Activated naive CD8-positive, alpha-beta T cell treated with anti-CD3 and anti-CD28 coated beads, Interleukin-2, amount 50 U/mL, for 24 hours (primary cell): ENCODE measurements around the gene ID1.

Experiments
- ATAC-seq: fragments of 150-1000 bp; cut with Tn5 transposase; one replicate; pipeline ENCODE4 v1.10.0; 2021
- DNase-seq: peaks from one replicate; pipeline ENCODE4 v3.0.0; 2021
- H3K27ac Mint-ChIP-seq: one replicate; pipeline ENCODE4 v1.8.0; 2021; ENCODE audit warnings: mild to moderate bottlenecking, mixed read lengths
- H3K27me3 Mint-ChIP-seq: one replicate; pipeline ENCODE4 v1.8.0; 2021; ENCODE audit warnings: mixed read lengths
- H3K36me3 Mint-ChIP-seq: one replicate; pipeline ENCODE4 v1.8.0; 2021; ENCODE audit warnings: low read depth, mixed read lengths
- H3K4me1 Mint-ChIP-seq: one replicate; pipeline ENCODE4 v1.8.0; 2021; ENCODE audit warnings: mixed read lengths
- H3K4me3 Mint-ChIP-seq: one replicate; pipeline ENCODE4 v1.8.0; 2021; ENCODE audit warnings: mild to moderate bottlenecking, moderate library complexity, mixed read lengths
- H3K9me3 Mint-ChIP-seq: one replicate; pipeline ENCODE4 v1.8.0; 2021; ENCODE audit warnings: mixed read lengths

ID1 gene, protein sequence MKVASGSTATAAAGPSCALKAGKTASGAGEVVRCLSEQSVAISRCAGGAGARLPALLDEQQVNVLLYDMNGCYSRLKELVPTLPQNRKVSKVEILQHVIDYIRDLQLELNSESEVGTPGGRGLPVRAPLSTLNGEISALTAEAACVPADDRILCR

DNA sequence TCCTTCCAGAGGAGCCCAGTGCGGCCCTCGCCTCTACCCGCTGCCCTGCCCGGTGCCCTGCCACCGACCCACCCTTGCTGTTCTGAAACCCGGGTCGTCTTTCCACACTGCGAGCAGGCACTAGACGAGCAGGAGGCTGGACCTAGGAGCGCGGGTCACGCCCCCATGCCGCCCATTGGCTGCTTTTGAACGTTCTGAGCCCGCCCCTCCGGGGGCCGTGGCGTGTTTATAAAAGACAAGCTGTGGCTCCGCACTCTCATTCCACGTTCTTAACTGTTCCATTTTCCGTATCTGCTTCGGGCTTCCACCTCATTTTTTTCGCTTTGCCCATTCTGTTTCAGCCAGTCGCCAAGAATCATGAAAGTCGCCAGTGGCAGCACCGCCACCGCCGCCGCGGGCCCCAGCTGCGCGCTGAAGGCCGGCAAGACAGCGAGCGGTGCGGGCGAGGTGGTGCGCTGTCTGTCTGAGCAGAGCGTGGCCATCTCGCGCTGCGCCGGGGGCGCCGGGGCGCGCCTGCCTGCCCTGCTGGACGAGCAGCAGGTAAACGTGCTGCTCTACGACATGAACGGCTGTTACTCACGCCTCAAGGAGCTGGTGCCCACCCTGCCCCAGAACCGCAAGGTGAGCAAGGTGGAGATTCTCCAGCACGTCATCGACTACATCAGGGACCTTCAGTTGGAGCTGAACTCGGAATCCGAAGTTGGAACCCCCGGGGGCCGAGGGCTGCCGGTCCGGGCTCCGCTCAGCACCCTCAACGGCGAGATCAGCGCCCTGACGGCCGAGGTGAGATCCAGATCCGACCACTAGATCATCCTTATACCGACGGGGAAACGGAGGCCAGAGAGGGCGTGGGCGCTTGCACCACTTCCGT lies at the start of gene ID1:
TSS of gene ID1 (plus strand) at position 259 of the 871 bp plus-strand sequence. CDS start at position 358, 99 bp downstream.
- peaks cover 36% of the 10 kb centered on the region for H3K4me1 Mint-ChIP-seq
- ATAC-seq (peak; percentile 89), DNase-seq (peak; percentile 89)
- H3K4me3 Mint-ChIP-seq: peak within 1 kb of the TSS; percentile 89
- H3K27me3 Mint-ChIP-seq: peaks cover 60% of the 10 kb centered on the region
- no peaks in the 10 kb centered on the region for H3K9me3 Mint-ChIP-seq
- H3K36me3 Mint-ChIP-seq: no peaks in the 10 kb centered on the region
- H3K27ac Mint-ChIP-seq: peak within 1 kb of the TSS; percentile 59

DNA sequence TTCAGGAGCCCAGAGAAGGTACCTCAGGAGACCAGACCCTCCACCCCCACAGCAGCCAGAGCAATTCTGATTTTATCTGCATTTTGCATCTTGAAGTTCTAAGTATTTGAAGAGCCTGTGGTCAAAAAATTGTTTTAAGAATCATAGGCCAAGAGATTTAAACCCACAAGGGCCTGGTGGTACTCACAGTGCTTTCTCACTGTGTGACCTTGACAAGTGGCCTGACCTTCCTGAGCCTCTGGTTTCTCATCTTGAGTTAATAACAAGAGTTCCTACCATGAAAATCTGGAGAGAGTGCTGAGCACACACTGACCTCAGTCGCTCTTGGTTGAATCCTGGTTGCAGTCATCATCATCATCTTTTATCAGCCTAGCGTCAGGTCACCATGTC lies 45.4 kb upstream of the ID1 start:
- Mint-ChIP-seq H3K27ac (peak overlapping the region; percentile 65), H3K4me1 (peaks cover 28% of the 10 kb centered on the region), H3K36me3 (peaks cover 51% of the 10 kb centered on the region), H3K4me3 (no peak overlapping the region), H3K27me3 (no peaks in the 10 kb centered on the region), H3K9me3 (no peaks in the 10 kb centered on the region)
- ATAC-seq: no peak
- no peak for DNase-seq

DNA sequence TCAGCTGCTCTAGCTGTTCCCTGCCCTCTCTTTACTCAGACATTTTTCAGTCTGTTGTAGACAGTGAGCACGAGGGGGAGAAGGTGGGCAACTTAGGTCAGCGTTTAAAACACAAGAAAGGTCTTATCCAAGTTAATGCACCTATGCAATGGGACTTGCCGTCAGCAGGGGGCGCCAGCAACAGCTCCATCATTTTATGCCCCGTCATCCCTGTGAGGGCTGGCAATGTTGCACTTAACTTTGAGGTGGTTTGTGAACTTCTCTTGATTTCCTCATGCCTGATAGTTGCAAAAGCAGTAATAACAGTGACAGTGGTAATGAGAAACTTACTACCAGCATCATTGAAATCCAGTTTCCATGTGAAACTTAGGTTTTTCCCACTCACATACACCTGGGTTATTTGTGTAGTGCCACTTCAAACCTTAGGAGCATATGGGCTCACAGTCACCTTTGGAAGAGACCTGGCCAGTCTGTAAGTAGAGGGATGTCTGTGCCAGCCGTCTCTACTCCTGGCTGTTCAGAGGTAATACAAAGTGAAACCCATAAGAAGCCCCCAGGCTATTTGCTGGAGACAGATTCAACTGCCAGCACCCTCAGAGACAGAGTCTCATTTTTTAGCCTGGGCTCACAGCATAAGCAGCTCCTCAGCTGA lies 44.9 kb upstream of the ID1 start:
- Mint-ChIP-seq H3K9me3 (no peaks in the 10 kb centered on the region), H3K27me3 (no peaks in the 10 kb centered on the region), H3K4me1 (peaks cover 28% of the 10 kb centered on the region), H3K4me3 (no peak overlapping the region), H3K36me3 (peaks cover 51% of the 10 kb centered on the region), H3K27ac (peak overlapping the region; percentile 65)
- DNase-seq (peak; percentile 79), ATAC-seq (peak; percentile 67)

DNA sequence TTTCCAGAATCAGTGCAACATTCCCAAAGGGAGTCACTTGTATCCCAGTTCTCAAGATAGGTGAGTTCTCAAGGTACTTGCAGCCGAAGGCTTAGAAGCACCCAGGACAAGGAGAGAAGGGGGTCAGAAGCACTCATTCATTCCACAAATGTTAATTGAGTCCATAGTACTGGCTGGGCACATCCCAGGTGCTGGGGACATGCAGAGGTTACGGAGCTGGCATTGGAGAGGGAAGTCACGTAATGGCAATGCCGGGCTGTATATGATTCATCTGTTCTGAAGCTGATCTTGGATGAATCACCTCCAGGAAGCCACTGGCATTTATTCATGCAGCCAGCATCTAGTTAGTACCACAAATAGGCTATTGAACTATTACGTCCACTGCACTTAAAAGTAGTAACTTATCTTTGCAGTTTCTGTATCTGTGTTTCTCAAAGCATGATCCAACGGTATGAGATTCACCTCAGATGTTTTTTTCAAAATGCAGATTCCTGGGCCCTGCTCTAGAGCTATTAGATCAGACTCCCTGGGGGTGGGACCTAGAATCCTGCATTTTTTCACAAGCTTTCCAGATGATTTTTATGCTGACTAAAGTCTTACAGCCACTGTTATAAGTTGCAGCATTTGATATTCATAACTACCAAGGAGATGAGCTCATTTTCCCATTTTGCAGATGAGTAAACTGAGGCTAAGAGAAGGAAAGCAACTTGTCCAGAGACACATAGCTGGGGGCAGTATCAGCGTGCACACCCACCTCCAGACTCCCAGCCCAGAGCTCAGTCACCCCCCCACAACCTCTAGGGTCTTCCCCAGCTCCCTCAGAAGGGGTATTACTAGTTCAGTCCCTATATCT lies 44.1 kb upstream of the ID1 start:
- Mint-ChIP-seq H3K27ac (peak overlapping the region; percentile 62), H3K36me3 (peaks cover 53% of the 10 kb centered on the region), H3K9me3 (no peaks in the 10 kb centered on the region), H3K4me1 (peaks cover 29% of the 10 kb centered on the region), H3K4me3 (no peak overlapping the region), H3K27me3 (no peaks in the 10 kb centered on the region)
- ATAC-seq (peak; percentile 18), DNase-seq (no peak)

DNA sequence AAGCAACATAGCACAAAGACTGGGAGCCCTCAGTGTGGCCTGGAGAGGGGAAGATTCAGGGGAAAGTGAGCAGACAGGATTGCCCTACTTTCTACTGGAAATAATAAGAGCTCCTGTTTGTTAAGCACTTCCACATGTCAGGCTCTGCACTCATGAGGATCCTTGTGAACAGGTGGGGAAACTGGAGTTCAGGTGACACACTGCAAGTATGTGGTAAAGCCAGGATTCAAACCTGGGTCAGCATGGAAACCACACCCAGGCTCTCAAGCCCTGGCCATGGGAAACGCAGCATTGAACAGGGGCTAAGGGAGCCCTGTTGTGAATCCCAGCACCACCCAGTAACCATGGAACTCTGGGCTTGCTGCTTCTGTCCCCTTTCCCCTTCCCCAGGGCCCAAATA lies 42.8 kb upstream of the ID1 start:
- Mint-ChIP-seq H3K27me3 (no peaks in the 10 kb centered on the region), H3K27ac (no peak overlapping the region), H3K9me3 (no peaks in the 10 kb centered on the region), H3K4me3 (no peak overlapping the region), H3K4me1 (peaks cover 36% of the 10 kb centered on the region), H3K36me3 (peaks cover 50% of the 10 kb centered on the region)
- ATAC-seq (no peak), DNase-seq (no peak)

DNA sequence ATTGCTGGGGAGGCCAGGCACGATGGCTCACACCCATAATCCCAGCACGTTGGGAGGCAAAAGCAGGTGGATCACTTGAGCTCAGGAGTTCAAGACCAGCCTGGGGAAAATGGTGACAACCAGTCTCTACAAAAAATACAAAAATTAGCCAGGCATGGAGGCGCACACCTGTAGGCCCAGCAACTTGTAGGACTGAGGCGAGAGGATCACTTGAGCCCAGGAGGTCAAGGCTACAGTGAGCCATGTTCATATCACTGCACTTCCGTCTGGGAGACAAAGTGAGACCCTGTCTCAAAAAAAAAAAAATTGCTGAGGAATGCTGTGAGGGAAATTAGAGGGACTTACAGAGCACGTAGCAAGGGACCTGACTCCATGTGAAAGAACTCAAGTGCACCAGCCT lies 40.8 kb upstream of the ID1 start:
- Mint-ChIP-seq H3K4me3 (no peak overlapping the region), H3K27ac (no peak overlapping the region), H3K4me1 (peaks cover 38% of the 10 kb centered on the region), H3K27me3 (no peaks in the 10 kb centered on the region), H3K36me3 (peaks cover 48% of the 10 kb centered on the region), H3K9me3 (no peaks in the 10 kb centered on the region)
- no peak for ATAC-seq
- DNase-seq: no peak

DNA sequence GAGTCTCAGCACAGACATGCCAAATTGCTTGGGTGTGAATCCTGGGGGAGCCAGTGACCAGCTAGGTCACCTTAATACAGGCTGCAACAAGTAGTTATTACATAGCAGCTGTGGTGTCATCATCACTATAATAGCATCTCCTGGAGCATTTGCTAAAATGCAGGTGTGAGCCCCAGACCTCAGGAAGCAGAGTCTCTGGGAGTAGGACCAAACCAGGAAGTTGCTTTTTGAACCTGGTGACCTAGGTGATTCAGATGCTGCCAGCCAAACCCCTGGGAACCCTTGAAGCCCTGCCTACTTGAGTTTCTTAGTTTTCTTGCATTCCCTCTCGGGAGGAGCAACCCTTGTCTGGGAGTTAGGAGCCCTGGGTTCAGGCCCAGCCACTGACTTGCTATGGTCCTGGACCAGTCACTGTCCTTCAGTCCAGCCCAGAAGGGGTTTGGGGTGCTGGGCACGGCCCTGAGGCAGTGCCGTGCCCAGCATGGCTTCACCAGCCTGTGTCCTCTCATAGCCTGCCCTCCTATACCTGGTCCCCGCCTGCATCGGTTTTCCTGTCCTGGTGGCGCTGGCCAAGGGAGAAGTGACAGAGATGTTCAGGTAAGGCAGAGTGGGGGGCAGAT lies 39.3 kb upstream of the ID1 start:
- peaks cover 30% of the 10 kb centered on the region for H3K4me1 Mint-ChIP-seq
- peaks cover 41% of the 10 kb centered on the region for H3K36me3 Mint-ChIP-seq
- no peak overlapping the region for H3K4me3 Mint-ChIP-seq
- no peak overlapping the region for H3K27ac Mint-ChIP-seq
- ATAC-seq (no peak), DNase-seq (no peak)
- no peaks in the 10 kb centered on the region for H3K9me3 Mint-ChIP-seq
- H3K27me3 Mint-ChIP-seq: no peaks in the 10 kb centered on the region

DNA sequence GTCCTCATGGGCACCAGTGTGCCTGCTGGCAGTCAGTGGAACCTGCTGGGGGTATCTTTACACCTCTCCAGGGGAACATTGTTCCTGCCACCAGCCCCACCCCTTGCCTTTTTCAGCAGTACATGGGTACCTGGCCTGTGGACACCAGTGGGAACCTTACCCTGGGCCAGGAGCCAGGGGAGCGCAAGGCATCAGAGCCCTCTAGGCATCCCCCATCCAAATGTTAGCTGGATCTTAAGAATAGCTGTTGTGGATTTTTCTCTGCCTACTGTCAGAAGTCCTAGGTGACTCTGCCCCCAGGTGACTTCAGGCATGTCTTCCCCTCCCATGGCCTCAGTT lies 38.8 kb upstream of the ID1 start:
- no peak overlapping the region for H3K4me3 Mint-ChIP-seq
- H3K36me3 Mint-ChIP-seq: peaks cover 36% of the 10 kb centered on the region
- ATAC-seq (no peak), DNase-seq (no peak)
- H3K9me3 Mint-ChIP-seq: no peaks in the 10 kb centered on the region
- peaks cover 25% of the 10 kb centered on the region for H3K4me1 Mint-ChIP-seq
- peak overlapping the region; percentile 49 for H3K27ac Mint-ChIP-seq
- no peaks in the 10 kb centered on the region for H3K27me3 Mint-ChIP-seq

DNA sequence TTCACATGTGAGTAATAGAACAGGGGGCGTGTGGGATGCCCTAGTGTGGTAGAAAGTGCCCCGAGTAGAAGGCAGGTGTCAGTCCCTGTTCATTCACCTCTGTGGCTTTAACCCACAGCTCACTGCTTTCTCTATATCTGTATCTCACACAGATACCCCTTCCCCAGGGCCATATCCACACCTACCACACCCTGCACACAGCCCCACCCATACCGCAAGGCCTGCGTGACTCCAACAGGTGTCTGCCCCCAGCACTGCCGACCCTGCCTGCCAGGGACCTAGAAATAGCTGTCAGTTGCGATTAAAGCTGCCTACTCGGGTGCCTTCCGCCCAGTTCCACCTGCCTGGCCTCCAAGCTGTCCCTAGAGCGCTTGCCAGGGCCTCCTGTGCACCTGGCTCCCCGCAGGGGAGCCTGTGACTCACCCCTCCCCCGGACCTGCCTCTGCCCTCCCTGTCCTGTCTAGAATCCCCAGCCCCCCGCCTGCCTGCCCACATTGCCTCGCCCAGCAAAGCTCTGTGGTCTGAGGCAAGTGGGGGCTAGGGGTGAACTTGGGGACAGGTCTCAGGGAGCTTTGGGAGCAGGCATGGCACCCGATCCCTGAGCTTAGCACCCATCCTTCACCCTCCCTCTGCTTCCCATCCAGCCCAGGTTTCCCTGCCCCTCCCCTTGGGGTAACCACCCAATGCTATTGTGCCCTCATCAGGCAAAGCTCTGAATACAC lies 38.3 kb upstream of the ID1 start:
- peaks cover 32% of the 10 kb centered on the region for H3K36me3 Mint-ChIP-seq
- H3K9me3 Mint-ChIP-seq: no peaks in the 10 kb centered on the region
- H3K4me3 Mint-ChIP-seq: no peak overlapping the region
- DNase-seq (no peak), ATAC-seq (peak; percentile 40)
- peak overlapping the region; percentile 49 for H3K27ac Mint-ChIP-seq
- H3K4me1 Mint-ChIP-seq: peaks cover 23% of the 10 kb centered on the region
- no peaks in the 10 kb centered on the region for H3K27me3 Mint-ChIP-seq

DNA sequence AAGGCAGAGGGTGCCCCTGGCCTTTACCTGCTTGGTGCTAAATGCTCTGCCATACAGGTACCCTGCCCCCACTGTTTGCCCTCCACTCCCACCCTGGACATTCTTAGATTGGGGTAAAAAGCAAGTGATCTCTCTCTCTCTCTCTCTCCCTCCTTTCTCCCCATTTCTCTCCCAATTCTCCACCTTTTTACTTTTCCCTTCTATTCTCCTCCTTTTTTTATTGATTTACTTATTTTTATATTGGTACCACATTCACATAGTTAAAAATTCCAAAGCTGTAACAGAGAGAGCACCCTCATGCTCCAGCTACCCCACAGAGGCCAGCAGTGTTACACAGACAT lies 37.7 kb upstream of the ID1 start:
- Mint-ChIP-seq H3K4me3 (no peak overlapping the region), H3K4me1 (peaks cover 28% of the 10 kb centered on the region), H3K27me3 (no peaks in the 10 kb centered on the region), H3K36me3 (peaks cover 28% of the 10 kb centered on the region), H3K9me3 (no peaks in the 10 kb centered on the region), H3K27ac (no peak overlapping the region)
- ATAC-seq (no peak), DNase-seq (no peak)

DNA sequence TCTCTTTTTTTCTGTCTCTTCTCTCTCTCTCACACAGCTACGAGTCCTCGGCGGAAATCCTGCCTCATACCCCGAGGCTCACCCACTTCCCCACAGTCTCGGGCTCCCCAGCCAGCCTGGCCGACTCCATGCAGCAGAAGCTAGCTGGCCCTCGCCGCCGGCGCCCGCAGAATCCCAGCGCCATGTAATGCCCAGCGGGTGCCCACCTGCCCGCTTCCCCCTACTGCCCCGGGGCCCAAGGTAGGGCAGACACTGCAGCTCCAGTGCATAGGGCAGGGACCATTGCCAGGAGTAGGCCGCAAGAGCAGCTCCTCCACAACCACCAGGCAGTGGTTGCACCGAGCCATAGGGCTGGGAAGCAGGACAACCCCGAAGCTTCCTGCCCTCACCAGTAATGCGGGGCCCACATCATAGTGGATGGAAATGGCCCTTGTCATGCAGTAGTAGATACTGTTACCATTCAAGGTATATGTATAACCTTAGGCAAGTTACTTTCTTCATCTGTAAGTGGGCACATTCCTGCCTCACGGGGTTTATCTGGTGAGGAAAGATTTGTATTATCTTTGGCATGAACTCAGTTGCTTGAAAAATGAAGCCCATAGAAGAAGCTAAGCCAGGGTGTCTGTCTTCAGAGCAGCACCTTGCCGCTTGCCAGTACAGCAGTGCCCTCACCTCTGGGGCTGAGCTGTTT lies 36.9 kb upstream of the ID1 start:
- H3K9me3 Mint-ChIP-seq: no peaks in the 10 kb centered on the region
- peaks cover 33% of the 10 kb centered on the region for H3K4me1 Mint-ChIP-seq
- DNase-seq (no peak), ATAC-seq (no peak)
- peaks cover 20% of the 10 kb centered on the region for H3K36me3 Mint-ChIP-seq
- peak overlapping the region; percentile 31 for H3K27ac Mint-ChIP-seq
- no peak overlapping the region for H3K4me3 Mint-ChIP-seq
- no peaks in the 10 kb centered on the region for H3K27me3 Mint-ChIP-seq

DNA sequence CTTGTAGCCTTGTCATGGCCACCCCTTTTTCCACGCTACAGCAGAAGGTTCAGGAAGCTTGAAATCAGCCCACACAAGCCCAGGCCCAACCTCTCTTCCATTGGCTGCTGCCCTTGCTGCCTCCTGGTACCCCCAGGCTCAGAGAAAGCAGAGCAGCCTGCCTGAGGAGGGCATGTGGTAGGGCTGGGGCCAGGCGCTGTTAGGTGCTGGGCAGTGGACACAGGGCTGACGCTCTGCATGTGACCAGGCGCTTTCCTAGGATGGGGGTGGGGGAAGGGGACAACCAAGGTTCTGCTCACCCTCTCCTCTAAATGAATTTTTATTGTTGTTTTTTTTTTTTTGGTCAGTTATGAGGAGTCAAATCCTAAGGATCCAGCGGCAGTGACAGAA lies 36.3 kb upstream of the ID1 start:
- DNase-seq (no peak), ATAC-seq (no peak)
- Mint-ChIP-seq H3K36me3 (peaks cover 20% of the 10 kb centered on the region), H3K27me3 (no peaks in the 10 kb centered on the region), H3K4me3 (no peak overlapping the region), H3K27ac (peak overlapping the region; percentile 31), H3K4me1 (peaks cover 38% of the 10 kb centered on the region), H3K9me3 (no peaks in the 10 kb centered on the region)
